ENCODE results near the gene GMPPA. TPM values are rescaled to one million over a fixed set of nuclear protein-coding genes. Genes with fewer than 3 reads are reported as not detected.

GMPPA gene
- total and polyA plus RNA-seq, 9 of the 15 experiments (the other 6 are each of a cell fraction or from before 2014, with no cell fraction given), result 7.0 to 101 (median 66.7) TPM

DNA sequence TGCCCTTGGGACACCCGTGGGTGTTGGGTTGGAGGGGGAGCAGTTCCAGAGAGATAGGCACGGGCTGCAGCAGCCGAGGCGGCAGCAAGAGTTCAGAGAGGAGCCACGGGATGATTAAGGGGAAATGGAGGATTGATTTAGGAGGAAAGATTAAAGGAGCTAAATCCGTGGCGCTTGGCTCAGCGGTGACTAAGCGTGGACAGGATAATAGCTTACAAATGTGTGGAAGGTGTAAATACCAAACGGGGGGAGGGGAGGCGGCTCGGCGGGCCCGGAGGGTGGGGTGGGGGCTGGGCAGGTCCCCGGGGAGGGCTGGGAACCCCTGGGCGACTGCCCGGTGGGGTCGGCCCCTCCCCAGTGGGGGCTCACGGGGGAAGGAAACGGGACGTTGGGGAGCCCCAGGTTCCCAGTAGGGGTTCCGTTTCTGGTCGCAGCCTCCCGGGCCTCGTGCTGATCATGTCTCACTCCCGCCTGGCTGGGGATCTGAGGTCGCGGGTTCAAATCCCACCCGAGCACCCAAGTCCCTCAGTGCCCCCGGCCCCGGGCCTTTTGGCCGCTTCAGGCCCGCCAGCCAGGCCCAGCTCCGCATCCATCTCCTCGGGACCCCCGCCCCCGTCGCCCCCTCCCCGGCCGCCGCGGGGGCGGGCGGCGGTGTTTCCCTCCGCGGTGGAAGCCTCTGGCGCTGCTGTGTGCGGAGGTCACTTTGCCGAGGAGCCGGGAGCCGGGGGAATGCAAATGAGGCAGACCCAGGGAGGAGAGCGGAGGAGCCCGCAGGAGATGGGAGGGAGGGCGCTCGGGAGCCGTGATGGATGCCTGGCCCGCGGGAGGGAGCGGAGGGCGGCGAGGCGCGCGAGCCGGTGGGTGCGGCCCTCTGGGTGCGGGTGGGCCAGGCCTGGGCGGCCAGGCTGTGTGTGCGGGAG is 23.7 kb downstream of the GMPPA start (continued):
- 0 out of 6 replicates have a peak, but pooled peaks of 1 of the 3 experiments have one; percentile 29 for TF ChIP-seq ZBTB11 (CRISPR knock-in tag; IDR thresholded peaks at IDR 0.05)
- no peak for TF ChIP-seq ZNF668 (CRISPR knock-in tag; IDR thresholded peaks at IDR 0.05)
- no peak for TF ChIP-seq DNMT1 (IDR thresholded peaks at IDR 0.05)
- TF ChIP-seq POLR2B (IDR thresholded peaks at IDR 0.05; ENCODE audit: low read depth, partially characterized antibody), result no peak
- no peak for TF ChIP-seq RFX7 (CRISPR knock-in tag; IDR thresholded peaks at IDR 0.05)
- no peak for TF ChIP-seq NFE2L1 (tag; IDR thresholded peaks at IDR 0.05; ENCODE audit: borderline replicate concordance, low read depth)
- TF ChIP-seq ZNF316 (IDR thresholded peaks at IDR 0.05), result peak; percentile 53
- TF ChIP-seq, protein P1, sequence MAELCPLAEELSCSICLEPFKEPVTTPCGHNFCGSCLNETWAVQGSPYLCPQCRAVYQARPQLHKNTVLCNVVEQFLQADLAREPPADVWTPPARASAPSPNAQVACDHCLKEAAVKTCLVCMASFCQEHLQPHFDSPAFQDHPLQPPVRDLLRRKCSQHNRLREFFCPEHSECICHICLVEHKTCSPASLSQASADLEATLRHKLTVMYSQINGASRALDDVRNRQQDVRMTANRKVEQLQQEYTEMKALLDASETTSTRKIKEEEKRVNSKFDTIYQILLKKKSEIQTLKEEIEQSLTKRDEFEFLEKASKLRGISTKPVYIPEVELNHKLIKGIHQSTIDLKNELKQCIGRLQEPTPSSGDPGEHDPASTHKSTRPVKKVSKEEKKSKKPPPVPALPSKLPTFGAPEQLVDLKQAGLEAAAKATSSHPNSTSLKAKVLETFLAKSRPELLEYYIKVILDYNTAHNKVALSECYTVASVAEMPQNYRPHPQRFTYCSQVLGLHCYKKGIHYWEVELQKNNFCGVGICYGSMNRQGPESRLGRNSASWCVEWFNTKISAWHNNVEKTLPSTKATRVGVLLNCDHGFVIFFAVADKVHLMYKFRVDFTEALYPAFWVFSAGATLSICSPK (IDR thresholded peaks at IDR 0.05; ENCODE audit: borderline replicate concordance), result no peak
- TF ChIP-seq, protein P2, sequence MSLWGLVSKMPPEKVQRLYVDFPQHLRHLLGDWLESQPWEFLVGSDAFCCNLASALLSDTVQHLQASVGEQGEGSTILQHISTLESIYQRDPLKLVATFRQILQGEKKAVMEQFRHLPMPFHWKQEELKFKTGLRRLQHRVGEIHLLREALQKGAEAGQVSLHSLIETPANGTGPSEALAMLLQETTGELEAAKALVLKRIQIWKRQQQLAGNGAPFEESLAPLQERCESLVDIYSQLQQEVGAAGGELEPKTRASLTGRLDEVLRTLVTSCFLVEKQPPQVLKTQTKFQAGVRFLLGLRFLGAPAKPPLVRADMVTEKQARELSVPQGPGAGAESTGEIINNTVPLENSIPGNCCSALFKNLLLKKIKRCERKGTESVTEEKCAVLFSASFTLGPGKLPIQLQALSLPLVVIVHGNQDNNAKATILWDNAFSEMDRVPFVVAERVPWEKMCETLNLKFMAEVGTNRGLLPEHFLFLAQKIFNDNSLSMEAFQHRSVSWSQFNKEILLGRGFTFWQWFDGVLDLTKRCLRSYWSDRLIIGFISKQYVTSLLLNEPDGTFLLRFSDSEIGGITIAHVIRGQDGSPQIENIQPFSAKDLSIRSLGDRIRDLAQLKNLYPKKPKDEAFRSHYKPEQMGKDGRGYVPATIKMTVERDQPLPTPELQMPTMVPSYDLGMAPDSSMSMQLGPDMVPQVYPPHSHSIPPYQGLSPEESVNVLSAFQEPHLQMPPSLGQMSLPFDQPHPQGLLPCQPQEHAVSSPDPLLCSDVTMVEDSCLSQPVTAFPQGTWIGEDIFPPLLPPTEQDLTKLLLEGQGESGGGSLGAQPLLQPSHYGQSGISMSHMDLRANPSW (CRISPR knock-in tag; IDR thresholded peaks at IDR 0.05), result no peak
- TF ChIP-seq MAFG (tag; conservative IDR thresholded peaks at IDR 0.05), result peak; percentile 55
- TF ChIP-seq NUFIP1 (IDR thresholded peaks at IDR 0.05; ENCODE audit: partially characterized antibody), result no peak
- TF ChIP-seq SMAD1 (IDR thresholded peaks at IDR 0.05; ENCODE audit: low read depth, low read length, partially characterized antibody), result no peak
- no peak for TF ChIP-seq MEF2D (tag; conservative IDR thresholded peaks at IDR 0.05; ENCODE audit: low read depth)
- no peak for TF ChIP-seq POLR3G (IDR thresholded peaks at IDR 0.05; ENCODE audit: extremely low read depth, insufficient read length, insufficient replicate concordance)
- peak; percentile 68 for TF ChIP-seq EGR1 (conservative IDR thresholded peaks at IDR 0.05)
- no peak for TF ChIP-seq HNRNPLL (IDR thresholded peaks at IDR 0.05; ENCODE audit: low read depth, low read length, poor library complexity, severe bottlenecking)
- no peak for TF ChIP-seq SMARCB1 (IDR thresholded peaks at IDR 0.05; ENCODE audit: insufficient read length, low read depth)
- no peak for TF ChIP-seq OTX1 (CRISPR knock-in tag; IDR thresholded peaks at IDR 0.05)
- no peak for TF ChIP-seq ZNF780A (CRISPR knock-in tag; IDR thresholded peaks at IDR 0.05)
- TF ChIP-seq ZFP30 (CRISPR knock-in tag; IDR thresholded peaks at IDR 0.05; ENCODE audit: borderline replicate concordance), result no peak

Data from K562 (cell line).